SJSA1 (cell line): ENCODE data around the gene CEBPA. TPM values are rescaled to one million over a fixed set of nuclear protein-coding genes. Genes with fewer than 3 reads are reported as not detected.

Experiments used
- total RNA-seq: library from RNA; depleted of rRNA; stranded (reverse); fragments of >200 nt; shearing (Covaris generic); gene quantifications from 2 replicates; pipeline ENCODE4 v1.2.3, GENCODE V29; 2014; rRNA removed

CEBPA gene
- total RNA-seq, 1 experiment from 2014 or later: 0.13 TPM

Other genes starting within 250 kb of the CEBPA start
- gene RHPN2, start 237.6 kb downstream of the CEBPA start, total RNA-seq: 42.1 and 49.2 TPM in 2 replicates
- gene GPATCH1, start 221.4 kb downstream of the CEBPA start, total RNA-seq: 12.1 and 18.3 TPM in 2 replicates
- not detected in 2 replicates for gene WDR88, start 170.4 kb downstream of the CEBPA start, total RNA-seq
- 2.1 and 2.9 TPM in 2 replicates for gene LRP3, start 108.2 kb downstream of the CEBPA start, total RNA-seq
- not detected in 2 replicates for gene SLC7A10, start 76.7 kb downstream of the CEBPA start, total RNA-seq
- 55.5 and 58.9 TPM in 2 replicates for gene CEBPG, start 71.2 kb upstream of the CEBPA start, total RNA-seq
- 137 and 153 TPM in 2 replicates for gene PEPD, start 219.3 kb upstream of the CEBPA start, total RNA-seq